ENCODE measurements around the gene PARP14. TPM values are rescaled to one million over a fixed set of nuclear protein-coding genes. Genes with fewer than 3 reads are reported as not detected.

PARP14 gene
- total and polyA plus RNA-seq, 10 of the 15 experiments (the other 5 are each of a cell fraction or from before 2014, with no cell fraction given) = 21.6 to 189 (median 92.7) TPM

DNA sequence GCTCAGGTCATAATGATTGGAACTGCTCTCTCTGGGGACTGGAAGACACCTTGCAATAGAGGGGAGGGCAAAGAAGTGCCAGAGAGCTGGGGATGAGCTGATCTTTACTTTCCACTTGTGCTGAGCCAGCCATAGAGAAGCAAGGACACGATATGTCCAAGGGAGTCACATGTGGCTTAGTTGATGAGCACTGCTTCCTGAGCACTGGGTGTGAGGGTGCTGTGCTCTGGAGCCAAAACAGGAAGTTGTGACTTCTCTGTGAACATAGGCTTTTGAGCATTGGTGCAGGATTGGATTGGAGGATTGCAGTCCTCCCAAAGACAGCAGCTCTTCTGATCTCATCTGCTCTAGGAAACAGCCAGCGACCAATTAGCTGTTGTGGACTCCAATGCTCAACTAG lies 6.7 kb downstream of the PARP14 start:
- Histone ChIP-seq H3K4me2 (ENCODE audit: control insufficient read depth, insufficient read depth) (no peak overlapping the region), H3K79me2 (ENCODE audit: control insufficient read depth, insufficient read depth, low read length) (peaks cover 28% of the 10 kb centered on the region), H3K4me1 (ENCODE audit: control insufficient read depth, insufficient read depth, low read length) (peaks cover 6% of the 10 kb centered on the region; the same call in 1 of the 2 replicates), H3K36me3 (ENCODE audit: control insufficient read depth in 2 of 2, insufficient read depth in 2 of 2, low read length in 1 of 2) (peaks cover 3 to 16% of the 10 kb centered on the region in 2 experiments; a peak in 3 of 4 replicates), H3K9ac (ENCODE audit: control insufficient read depth, insufficient read depth, low read length) (no peak overlapping the region), H2AFZ (ENCODE audit: control insufficient read depth, low read depth, low read length) (no peak overlapping the region), H3K27ac (ENCODE audit: control insufficient read depth, insufficient read depth) (no peak overlapping the region), H3K27me3 (replicated peaks in 1 of 2; ENCODE audit: control insufficient read depth in 2 of 2, insufficient read depth in 2 of 2, low read length in 1 of 2) (no peaks in the 10 kb centered on the region), H3K9me3 (replicated peaks; ENCODE audit: control insufficient read depth, insufficient read depth, low read length) (no peaks in the 10 kb centered on the region), H3K4me3 (no peak overlapping the region), H4K20me1 (ENCODE audit: control insufficient read depth, insufficient read depth) (peaks cover 2% of the 10 kb centered on the region; the same call in 1 of the 2 replicates)
- BruUV-seq (replicated peaks) = no TSS peak
- ChIA-PET POLR2A (interaction anchor here (0.7 to 1.0 kb wide), 4 partner anchors 23 to 130 kb away, joined by 3 read pairs; no protein-coding TSS in a partner anchor), RAD21 (ENCODE audit: unreplicated experiment) (interaction anchor here (0.9 to 2.0 kb wide), 2 partner anchors 10 to 91 kb away, joined by 4 to 6 read pairs; no protein-coding TSS in a partner anchor), CTCF (interaction anchor here (0.9 to 2.2 kb wide), 5 partner anchors 8 to 381 kb away, joined by 4 to 7 read pairs (median 5); no protein-coding TSS in a partner anchor), SMC1A (ENCODE audit: uncharacterized antibody, unreplicated experiment) (interaction anchor here (0.9 to 1.6 kb wide), 8 partner anchors 10 to 684 kb away, joined by 3 to 6 read pairs (median 4); no protein-coding TSS in a partner anchor)
- in situ Hi-C loops (cut with MboI) = loop anchor here (10.0 kb wide), 2 partner anchors 582 to 1032 kb away; no protein-coding TSS in a partner anchor
- ATAC-seq = no peak
- 53% methylated on average over 2 of the region's 2 CpGs for WGBS (ENCODE audit: insufficient coverage, insufficient replicate concordance, low lambda C conversion rate, missing lambda C conversion rate)
- no peak for FAIRE-seq
- DNase-seq (ENCODE audit: low read depth, low spot score) = no peak
- TF ChIP-seq RFX5 (IDR thresholded peaks at IDR 0.05; ENCODE audit: low read depth, low read length) (no peak), POLR2AphosphoS5 (IDR thresholded peaks at IDR 0.05; ENCODE audit: low read length) (peak; percentile 54)
- intact Hi-C loops (cut with micrococcal nuclease; ENCODE audit: unreplicated experiment) = no loop called here

DNA sequence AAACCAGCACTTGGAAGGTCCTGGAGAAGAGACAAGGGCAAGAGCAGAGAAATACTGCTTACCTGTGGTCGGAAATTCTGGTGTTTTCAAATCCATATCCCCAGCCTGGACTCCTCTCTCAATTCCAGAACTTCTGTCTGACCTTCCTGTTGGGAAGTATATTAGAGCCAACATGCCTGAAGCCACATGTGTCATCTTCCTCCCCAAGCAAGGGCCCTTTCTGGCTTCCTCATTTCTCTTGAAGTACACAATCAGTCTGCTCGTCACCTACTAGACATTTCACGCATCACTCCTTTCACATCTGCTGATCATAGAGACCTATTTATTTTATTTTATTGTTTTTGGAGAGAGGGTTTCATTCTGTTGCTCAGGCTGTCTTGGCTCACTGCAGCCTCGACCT lies 8.4 kb downstream of the PARP14 start:
- H3K79me2 ChIP-seq (ENCODE audit: control insufficient read depth, insufficient read depth, low read length) = peaks cover 12% of the 10 kb centered on the region
- in situ Hi-C loops (cut with MboI) = loop anchor here (10.0 kb wide), 2 partner anchors 584 to 1034 kb away; no protein-coding TSS in a partner anchor
- H4K20me1 ChIP-seq (ENCODE audit: control insufficient read depth, insufficient read depth) = peaks cover 2% of the 10 kb centered on the region; the same call in 1 of the 2 replicates
- no TSS peak for BruUV-seq (replicated peaks)
- RAD21 ChIA-PET (ENCODE audit: unreplicated experiment) = interaction anchor here (1.0 kb wide), 1 partner anchor 9 kb away, joined by 3 read pairs; no protein-coding TSS in a partner anchor
- H3K4me2 ChIP-seq (ENCODE audit: control insufficient read depth, insufficient read depth) = no peak overlapping the region
- H3K4me3 ChIP-seq = no peak overlapping the region
- intact Hi-C loops (cut with micrococcal nuclease; ENCODE audit: unreplicated experiment) = no loop called here
- H3K9ac ChIP-seq (ENCODE audit: control insufficient read depth, insufficient read depth, low read length) = no peak overlapping the region
- H3K27me3 ChIP-seq (replicated peaks in 1 of 2; ENCODE audit: control insufficient read depth in 2 of 2, insufficient read depth in 2 of 2, low read length in 1 of 2) = no peaks in the 10 kb centered on the region
- H3K4me1 ChIP-seq (ENCODE audit: control insufficient read depth, insufficient read depth, low read length) = peaks cover 6% of the 10 kb centered on the region; the same call in 1 of the 2 replicates
- SMC1A ChIA-PET (ENCODE audit: uncharacterized antibody, unreplicated experiment) = interaction anchor here (1.0 to 1.7 kb wide), 2 partner anchors 12 to 148 kb away, joined by 3 to 6 read pairs; no protein-coding TSS in a partner anchor
- ATAC-seq (no peak), DNase-seq (ENCODE audit: low read depth, low spot score) (no peak), FAIRE-seq (no peak)
- H3K9me3 ChIP-seq (replicated peaks; ENCODE audit: control insufficient read depth, insufficient read depth, low read length) = no peaks in the 10 kb centered on the region
- 87% methylated on average over 4 of the region's 4 CpGs for WGBS (ENCODE audit: insufficient coverage, insufficient replicate concordance, low lambda C conversion rate, missing lambda C conversion rate)
- POLR2A ChIA-PET = interaction anchor here (1.2 kb wide), 1 partner anchor 16 kb away, joined by 4 read pairs; no protein-coding TSS in a partner anchor
- TF ChIP-seq, protein P1, sequence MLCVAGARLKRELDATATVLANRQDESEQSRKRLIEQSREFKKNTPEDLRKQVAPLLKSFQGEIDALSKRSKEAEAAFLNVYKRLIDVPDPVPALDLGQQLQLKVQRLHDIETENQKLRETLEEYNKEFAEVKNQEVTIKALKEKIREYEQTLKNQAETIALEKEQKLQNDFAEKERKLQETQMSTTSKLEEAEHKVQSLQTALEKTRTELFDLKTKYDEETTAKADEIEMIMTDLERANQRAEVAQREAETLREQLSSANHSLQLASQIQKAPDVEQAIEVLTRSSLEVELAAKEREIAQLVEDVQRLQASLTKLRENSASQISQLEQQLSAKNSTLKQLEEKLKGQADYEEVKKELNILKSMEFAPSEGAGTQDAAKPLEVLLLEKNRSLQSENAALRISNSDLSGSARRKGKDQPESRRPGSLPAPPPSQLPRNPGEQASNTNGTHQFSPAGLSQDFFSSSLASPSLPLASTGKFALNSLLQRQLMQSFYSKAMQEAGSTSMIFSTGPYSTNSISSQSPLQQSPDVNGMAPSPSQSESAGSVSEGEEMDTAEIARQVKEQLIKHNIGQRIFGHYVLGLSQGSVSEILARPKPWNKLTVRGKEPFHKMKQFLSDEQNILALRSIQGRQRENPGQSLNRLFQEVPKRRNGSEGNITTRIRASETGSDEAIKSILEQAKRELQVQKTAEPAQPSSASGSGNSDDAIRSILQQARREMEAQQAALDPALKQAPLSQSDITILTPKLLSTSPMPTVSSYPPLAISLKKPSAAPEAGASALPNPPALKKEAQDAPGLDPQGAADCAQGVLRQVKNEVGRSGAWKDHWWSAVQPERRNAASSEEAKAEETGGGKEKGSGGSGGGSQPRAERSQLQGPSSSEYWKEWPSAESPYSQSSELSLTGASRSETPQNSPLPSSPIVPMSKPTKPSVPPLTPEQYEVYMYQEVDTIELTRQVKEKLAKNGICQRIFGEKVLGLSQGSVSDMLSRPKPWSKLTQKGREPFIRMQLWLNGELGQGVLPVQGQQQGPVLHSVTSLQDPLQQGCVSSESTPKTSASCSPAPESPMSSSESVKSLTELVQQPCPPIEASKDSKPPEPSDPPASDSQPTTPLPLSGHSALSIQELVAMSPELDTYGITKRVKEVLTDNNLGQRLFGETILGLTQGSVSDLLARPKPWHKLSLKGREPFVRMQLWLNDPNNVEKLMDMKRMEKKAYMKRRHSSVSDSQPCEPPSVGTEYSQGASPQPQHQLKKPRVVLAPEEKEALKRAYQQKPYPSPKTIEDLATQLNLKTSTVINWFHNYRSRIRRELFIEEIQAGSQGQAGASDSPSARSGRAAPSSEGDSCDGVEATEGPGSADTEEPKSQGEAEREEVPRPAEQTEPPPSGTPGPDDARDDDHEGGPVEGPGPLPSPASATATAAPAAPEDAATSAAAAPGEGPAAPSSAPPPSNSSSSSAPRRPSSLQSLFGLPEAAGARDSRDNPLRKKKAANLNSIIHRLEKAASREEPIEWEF (IDR thresholded peaks at IDR 0.05; ENCODE audit: insufficient replicate concordance, low read depth, low read length) = no peak
- TF ChIP-seq KLF5 (IDR thresholded peaks at IDR 0.05; ENCODE audit: partially characterized antibody) = no peak
- peak; percentile 46; the same call in 1 of the 2 replicates for TF ChIP-seq SPI1 (IDR thresholded peaks at IDR 0.05; ENCODE audit: borderline replicate concordance, insufficient read depth, low read depth, low read length)
- no peak for TF ChIP-seq KDM1A (IDR thresholded peaks at IDR 0.05; ENCODE audit: borderline replicate concordance)
- no peak for TF ChIP-seq BRCA1 (IDR thresholded peaks at IDR 0.05; ENCODE audit: low read depth, low read length)
- H3K36me3 ChIP-seq (ENCODE audit: control insufficient read depth in 2 of 2, insufficient read depth in 2 of 2, low read length in 1 of 2) = peaks cover 3 to 18% of the 10 kb centered on the region in 2 experiments
- no peak overlapping the region for H3K27ac ChIP-seq (ENCODE audit: control insufficient read depth, insufficient read depth)
- CTCF ChIA-PET = interaction anchor here (1.0 to 1.9 kb wide), 2 partner anchors 210 to 297 kb away, joined by 3 to 7 read pairs; no protein-coding TSS in a partner anchor
- no peak overlapping the region for H2AFZ ChIP-seq (ENCODE audit: control insufficient read depth, low read depth, low read length)

All from GM12878 (cell line).